Activated CD4-positive, alpha-beta T cell treated with anti-CD3 and anti-CD28 coated beads, Interleukin-2, amount 50 U/mL, for 1 hour (primary cell): ENCODE results near the gene NMU.
A peak's percentile ranks its signal among the peaks of the same experiment; 100 is the strongest.
"Not testable (repeated sequence)": the region's sequence is repeated elsewhere in the genome, so short reads cannot be mapped to it uniquely, and the experiment has no call there.

Source experiments
- DNase-seq: peaks from one replicate; pipeline ENCODE4 v3.0.0-alpha.2; 2020

The NMU gene

GRCh38 chr4:55635741-55636655 is at the start of gene NMU:
Gene NMU, minus strand, starts transcription at chr4:55636298. Its CDS starts 106 bp downstream, at chr4:55636192.
- peak; percentile 11 for DNase-seq

GRCh38 chr4:55684276-55684675 is 48.2 kb upstream of the NMU start:
- DNase-seq = no peak

- DNase-seq = not testable (repeated sequence)
These were observed 46.7 kb upstream of the NMU start for GRCh38 chr4:55682797-55683196.

GRCh38 chr4:55682295-55682694 is 46.2 kb upstream of the NMU start:
- DNase-seq = no peak

- DNase-seq = no peak
These were observed 45.3 kb upstream of the NMU start for GRCh38 chr4:55681430-55681829.

GRCh38 chr4:55675196-55675793 is 39.2 kb upstream of the NMU start:
- no peak for DNase-seq

GRCh38 chr4:55673424-55673823 is 37.3 kb upstream of the NMU start:
- DNase-seq = no peak

- no peak for DNase-seq
These were observed 35.6 kb upstream of the NMU start for GRCh38 chr4:55671667-55672066.

- no peak for DNase-seq
These were observed 34.6 kb upstream of the NMU start for GRCh38 chr4:55670695-55671094.

- DNase-seq = no peak
These were observed 32.4 kb upstream of the NMU start for GRCh38 chr4:55668449-55668848.

- DNase-seq = no peak
These were observed 30.4 kb upstream of the NMU start for GRCh38 chr4:55666535-55666934.

- DNase-seq = no peak
These were observed 27.0 kb upstream of the NMU start for GRCh38 chr4:55663145-55663544.

- no peak for DNase-seq
These were observed 25.4 kb upstream of the NMU start for GRCh38 chr4:55661398-55662056.

GRCh38 chr4:55658657-55659056 is 22.6 kb upstream of the NMU start:
- no peak for DNase-seq

- DNase-seq = no peak
These were observed 18.0 kb upstream of the NMU start for GRCh38 chr4:55654131-55654530.

- DNase-seq = no peak
These were observed 14.4 kb upstream of the NMU start for GRCh38 chr4:55650483-55650882.

GRCh38 chr4:55637272-55637820 is 1.2 kb upstream of the NMU start:
- DNase-seq = no peak

- no peak for DNase-seq
These were observed 530 bp upstream of the NMU start for GRCh38 chr4:55636656-55636999.

- no peak for DNase-seq
These were observed 816 bp downstream of the NMU start for GRCh38 chr4:55635282-55635681.

- no peak for DNase-seq
These were observed 1.5 kb downstream of the NMU start for GRCh38 chr4:55634417-55635128.

- DNase-seq = no peak
These were observed 2.2 kb downstream of the NMU start for GRCh38 chr4:55633903-55634302.

- no peak for DNase-seq
These were observed 10.3 kb downstream of the NMU start for GRCh38 chr4:55625835-55626234.

- DNase-seq = not testable (repeated sequence)
These were observed 12.0 kb downstream of the NMU start for GRCh38 chr4:55624063-55624462.
